MV-4-11 (cell line): ENCODE results near the gene FMN2.
A peak's percentile ranks its signal among the peaks of the same experiment; 100 is the strongest.
"Not testable (repeated sequence)": the region's sequence is repeated elsewhere in the genome, so short reads cannot be mapped to it uniquely, and the experiment has no call there.

Experiments
- DNase-seq: peaks from one replicate; lab custom pipeline; 2025; lab: John Stamatoyannopoulos, UW

The FMN2 gene

GRCh38 chr1:240310226-240310925 is 218.7 kb downstream of the FMN2 start:
- DNase-seq: peak; percentile 27

DNA sequence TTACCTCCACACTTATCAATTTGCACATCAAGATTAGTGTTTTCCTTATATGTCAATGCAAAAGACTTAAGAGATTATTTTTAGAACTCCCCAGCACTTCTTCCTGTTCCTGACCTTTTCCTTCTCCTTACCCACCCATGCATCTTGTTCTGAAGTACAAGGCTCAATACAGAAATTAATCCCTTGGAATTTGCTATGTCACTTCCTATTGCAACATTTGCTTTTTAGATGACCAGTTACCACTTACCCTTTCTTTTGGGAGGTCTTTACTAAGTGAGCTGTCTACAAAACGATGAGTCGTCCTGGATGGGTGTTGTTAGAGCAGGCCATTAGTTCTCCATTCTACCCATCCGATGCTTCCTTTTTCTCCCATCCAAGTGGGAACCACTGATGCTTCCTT is 221.2 kb downstream of the FMN2 start:
- peak; percentile 87 for DNase-seq

- no peak for DNase-seq
Observed at GRCh38 chr1:240314845-240315801, 223.4 kb downstream of the FMN2 start.

GRCh38 chr1:240319998-240320397 is 228.3 kb downstream of the FMN2 start:
- DNase-seq: no peak

- DNase-seq: no peak
Observed at GRCh38 chr1:240320659-240321058, 229.0 kb downstream of the FMN2 start.

DNA sequence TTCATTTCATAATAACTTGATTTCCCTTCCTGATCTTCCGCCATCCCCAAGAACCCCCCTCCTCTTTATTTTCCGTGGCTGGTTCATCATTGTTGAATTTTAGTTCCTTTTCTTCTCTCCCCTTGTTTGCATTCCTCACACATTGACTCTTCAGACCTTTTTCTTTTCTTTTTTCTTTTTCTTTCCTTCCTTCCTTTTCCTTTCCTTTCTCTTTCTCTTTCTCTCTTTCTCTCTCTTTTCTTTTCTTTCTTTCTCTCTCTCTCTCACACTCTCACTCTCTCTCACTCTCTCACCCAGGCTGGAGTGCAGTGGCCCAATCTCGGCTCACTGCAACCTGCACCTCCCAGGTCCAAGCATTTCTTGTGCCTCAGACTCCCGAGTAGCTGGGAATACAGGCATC is 231.3 kb downstream of the FMN2 start:
- DNase-seq: no peak

- not testable (repeated sequence) for DNase-seq
Observed at GRCh38 chr1:240328382-240328781, 236.7 kb downstream of the FMN2 start.

- DNase-seq: no peak
Observed at GRCh38 chr1:240329443-240329842, 237.8 kb downstream of the FMN2 start.

- no peak for DNase-seq
Observed at GRCh38 chr1:240332672-240333071, 241.0 kb downstream of the FMN2 start.

DNA sequence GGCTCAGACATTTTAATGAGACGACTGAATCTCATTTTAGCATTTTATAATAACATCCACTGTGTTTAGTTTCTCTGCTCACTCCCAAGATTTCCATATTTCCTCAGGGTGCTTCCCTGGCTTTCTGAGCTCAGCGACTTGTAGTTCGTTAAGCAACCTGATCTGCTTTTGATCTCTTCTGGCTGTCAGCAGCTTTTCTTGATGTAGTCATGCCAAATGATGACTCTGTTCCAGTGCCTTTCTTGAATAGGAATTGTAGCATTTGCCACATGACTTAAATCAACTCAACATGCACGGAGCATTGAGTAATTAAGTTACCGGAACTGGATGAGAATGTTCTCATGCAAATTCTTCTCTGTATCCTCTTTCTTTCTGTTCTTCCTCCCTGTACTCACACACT is 246.1 kb downstream of the FMN2 start:
- no peak for DNase-seq

GRCh38 chr1:240338837-240339236 is 247.2 kb downstream of the FMN2 start:
- DNase-seq: no peak

DNA sequence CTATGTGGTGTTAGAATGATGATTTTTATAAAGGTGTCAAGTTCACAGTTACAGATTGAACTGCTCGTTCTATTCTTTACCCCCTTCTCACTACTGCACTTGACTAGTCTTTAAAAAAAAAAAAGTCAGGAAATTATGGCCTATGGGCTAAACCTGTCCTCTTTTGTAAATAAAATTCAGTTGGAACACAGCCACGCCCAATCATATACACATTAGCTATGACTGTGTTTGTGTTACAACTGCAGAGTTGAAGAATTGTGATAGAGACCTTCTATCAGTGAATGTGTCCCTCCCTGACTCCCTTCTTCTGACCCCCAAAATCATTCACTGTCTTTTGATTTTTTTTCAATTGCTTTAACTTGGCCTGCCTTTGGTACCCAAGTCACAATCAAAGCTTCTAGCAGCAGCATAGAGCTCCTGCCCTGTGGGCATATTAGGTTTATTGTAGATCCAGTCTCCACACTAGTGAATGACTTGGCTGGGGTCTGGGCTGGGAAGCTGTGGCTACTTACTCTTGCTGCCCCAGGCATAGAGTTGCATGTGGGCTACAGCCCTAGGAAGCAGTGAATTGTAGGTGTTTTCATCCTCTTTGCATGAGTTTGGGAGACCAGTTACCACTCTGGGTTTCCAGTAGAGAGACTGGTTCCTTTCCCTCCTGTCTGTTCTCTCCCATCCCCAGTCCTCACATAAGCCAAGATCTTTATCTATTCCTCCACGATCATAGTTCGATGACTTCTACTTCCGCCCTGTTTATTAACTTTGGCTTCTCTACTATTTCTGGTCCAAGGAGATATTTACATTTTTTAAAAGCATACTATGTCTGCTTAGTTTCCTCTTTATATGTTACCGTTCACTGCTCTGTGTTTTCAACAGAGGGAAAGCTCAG is 249.9 kb downstream of the FMN2 start:
- no peak for DNase-seq

DNA sequence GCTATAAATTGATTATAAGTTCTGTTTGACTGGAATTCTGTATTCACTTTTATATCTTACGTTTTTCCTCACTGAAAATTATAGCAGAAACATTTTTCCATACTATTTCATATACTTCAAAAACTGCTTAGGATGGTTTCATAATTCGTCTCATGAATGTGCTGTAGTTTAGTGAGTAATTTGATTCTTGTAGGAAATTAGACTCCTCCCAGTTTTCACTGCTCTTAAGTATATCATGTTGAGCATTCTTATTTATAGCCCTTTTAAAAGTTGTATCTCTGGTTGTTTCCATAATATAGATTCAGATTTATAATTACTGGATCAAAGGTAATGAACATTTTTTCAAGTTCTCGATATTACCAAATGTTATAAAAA is 250.6 kb downstream of the FMN2 start:
- DNase-seq: no peak

DNA sequence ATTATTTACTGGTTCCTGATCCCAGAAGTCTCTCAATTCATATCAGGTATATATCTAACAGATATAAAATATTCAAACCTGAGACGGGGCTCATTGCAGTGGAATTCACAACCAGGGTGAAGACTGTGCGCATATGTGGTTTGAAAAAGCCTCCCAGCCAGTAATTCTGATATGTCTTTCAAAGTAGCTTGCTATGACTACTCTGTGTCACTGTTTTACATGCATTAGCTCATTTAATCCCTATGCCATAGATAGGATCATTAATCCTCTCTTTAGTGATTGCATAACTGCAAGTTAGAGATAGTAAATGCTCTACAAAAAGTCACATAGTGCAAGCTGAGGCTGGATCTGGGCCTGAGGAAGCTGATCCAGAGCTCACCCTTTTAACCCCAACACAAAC is 251.4 kb downstream of the FMN2 start:
- no peak for DNase-seq

GRCh38 chr1:240343966-240344365 is 252.3 kb downstream of the FMN2 start:
- DNase-seq: no peak

GRCh38 chr1:240344918-240345317 is 253.2 kb downstream of the FMN2 start:
- no peak for DNase-seq

DNA sequence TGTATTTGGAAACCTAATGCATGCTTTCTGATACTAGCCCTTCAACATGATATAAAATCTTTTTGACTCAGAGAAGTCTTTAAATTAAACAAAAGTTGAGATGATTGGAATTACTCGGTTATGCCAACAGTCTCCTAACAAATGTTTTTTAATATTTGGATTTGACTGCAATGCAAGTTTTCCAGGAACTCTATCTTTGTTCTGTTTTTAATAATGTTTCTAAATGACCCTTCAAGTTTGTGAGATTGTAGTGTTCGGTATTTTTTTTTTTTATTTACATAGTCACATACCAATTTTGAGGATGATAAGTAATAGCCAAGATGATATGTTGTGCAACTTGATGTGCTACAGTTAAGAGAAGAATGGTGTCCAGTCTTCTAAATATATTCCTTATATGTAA is 258.0 kb downstream of the FMN2 start:
- no peak for DNase-seq

DNA sequence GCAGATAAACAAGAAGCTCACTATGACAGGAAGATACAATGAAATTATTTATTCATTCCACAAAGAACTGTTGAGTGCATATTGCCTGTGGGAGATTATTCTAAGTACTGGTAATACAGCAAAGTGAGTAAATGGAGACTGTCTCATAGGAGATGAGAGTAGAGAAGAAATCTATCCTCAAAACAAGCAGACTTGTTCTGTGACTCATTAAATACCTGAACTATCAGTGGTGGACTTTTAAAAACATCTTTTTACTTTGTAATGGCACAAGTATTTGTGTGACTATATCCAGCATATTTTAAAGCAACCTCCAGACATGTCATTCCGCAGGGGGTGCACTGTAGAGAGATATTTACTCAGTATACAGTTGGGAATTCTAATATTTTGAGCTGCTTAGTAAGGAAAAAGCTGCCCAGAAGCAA is 259.2 kb downstream of the FMN2 start:
- no peak for DNase-seq

- DNase-seq: no peak
Observed at GRCh38 chr1:240351690-240352089, 260.0 kb downstream of the FMN2 start.

- peak; percentile 41 for DNase-seq
Observed at GRCh38 chr1:240352769-240353168, 261.1 kb downstream of the FMN2 start.

DNA sequence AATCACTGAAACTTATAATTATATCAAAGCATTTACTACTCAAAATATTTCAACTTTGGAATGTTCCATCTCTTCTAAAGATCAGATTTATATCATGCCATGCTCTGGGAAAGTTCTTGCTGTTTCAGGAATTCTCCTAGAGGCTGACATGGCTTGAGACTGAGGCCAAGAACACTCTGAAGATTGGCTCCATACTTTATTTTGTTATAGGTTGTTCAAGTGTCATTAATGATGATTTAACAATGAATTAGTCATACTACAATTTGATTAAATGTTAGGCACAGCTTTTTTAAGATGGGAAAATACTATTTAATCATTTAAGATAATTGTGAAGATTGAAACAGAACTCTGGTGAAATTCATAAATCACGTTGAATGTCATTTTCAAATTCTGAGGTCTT is 264.9 kb downstream of the FMN2 start:
- DNase-seq: no peak

GRCh38 chr1:240362046-240362445 is 270.4 kb downstream of the FMN2 start:
- no peak for DNase-seq
